Measurements from ENCODE around the gene TXNL4B. TPM values are rescaled to one million over a fixed set of nuclear protein-coding genes. Genes with fewer than 3 reads are reported as not detected.

TXNL4B gene
- total and polyA plus RNA-seq, 2 donors (not counting 1 experiment from before 2014, with no cell fraction given), result 9.9 to 16.1 TPM

- WGBS (ENCODE audit: insufficient coverage), result 73% methylated on average over 3 of the region's 4 CpGs
Observed at GRCh38 chr16:72138064-72138572, 44.7 kb upstream of the TXNL4B start.

More at GRCh38 chr16:72138064-72138572, 44.7 kb upstream of the TXNL4B start:
- no peaks in the 10 kb centered on the region for H3K27me3 Mint-ChIP-seq
- ATAC-seq (ENCODE audit: low read depth) (no peak), DNase-seq (no peak)
- no peaks in the 10 kb centered on the region for H3K4me1 Mint-ChIP-seq
- Histone ChIP-seq H3K4me3 (ENCODE audit: control extremely low read depth in 1 of 5, extremely low read depth in 1 of 5, insufficient read depth in 1 of 5, low read depth in 2 of 5, low read length in 4 of 5) (no peak overlapping the region), H3K9ac (ENCODE audit: low read length) (no peak overlapping the region), H3K9me3 (ENCODE audit: control extremely low read depth in 1 of 3, control insufficient read depth in 2 of 3, insufficient read depth in 1 of 3, low read length in 2 of 3) (no peaks in the 10 kb centered on the region), H3K27ac (ENCODE audit: low read length in 2 of 2) (no peak overlapping the region), H2AFZ (ENCODE audit: insufficient read depth, low read depth, low read length, poor library complexity, severe bottlenecking) (no peak overlapping the region), H3K4me1 (ENCODE audit: control insufficient read depth in 2 of 2, insufficient read depth in 2 of 2, low read length in 2 of 2) (no peaks in the 10 kb centered on the region), H3K36me3 (replicated peaks in 1 of 2; ENCODE audit: control extremely low read depth in 1 of 2, control insufficient read depth in 1 of 2, extremely low read depth in 1 of 2, insufficient read depth in 2 of 2, low read length in 1 of 2) (no peaks in the 10 kb centered on the region), H3K79me2 (ENCODE audit: control insufficient read depth, insufficient read depth, low read length) (no peaks in the 10 kb centered on the region), H3K27me3 (replicated peaks in 1 of 4; ENCODE audit: control extremely low read depth in 1 of 4, control insufficient read depth in 3 of 4, insufficient read depth in 4 of 4, low read length in 3 of 4) (no peaks in the 10 kb centered on the region), H3K4me2 (replicated peaks; ENCODE audit: low read depth, low read length, poor library complexity, severe bottlenecking) (no peak overlapping the region), H4K20me1 (ENCODE audit: control insufficient read depth, insufficient read depth, low read length, poor library complexity, severe bottlenecking) (no peaks in the 10 kb centered on the region)
- intact Hi-C loops (cut with micrococcal nuclease), result no loop called here
- H3K27ac Mint-ChIP-seq, result no peak overlapping the region
- TF ChIP-seq CTCF (IDR thresholded peaks at IDR 0.05), result no peak
- TF ChIP-seq EZH2 (IDR thresholded peaks at IDR 0.05; ENCODE audit: borderline replicate concordance, insufficient read depth, low read depth, low read length, poor library complexity, severe bottlenecking), result no peak
- ChIA-PET CTCF (no interaction called here), POLR2A (no interaction called here)
- no peak overlapping the region for H3K4me3 Mint-ChIP-seq
- H3K9me3 Mint-ChIP-seq (ENCODE audit: insufficient read depth), result no peaks in the 10 kb centered on the region
